ENCODE results near the gene SLC37A3. TPM values are rescaled to one million over a fixed set of nuclear protein-coding genes. Genes with fewer than 3 reads are reported as not detected.

SLC37A3 gene
- total RNA-seq, 2 experiments from 2014 or later: 8.0 to 10.0 TPM

- no peak for DNase-seq (ENCODE audit: low spot score)
- Histone ChIP-seq H3K36me3 (ENCODE audit: insufficient read depth, low read length) (no peaks in the 10 kb centered on the region), H4K20me1 (ENCODE audit: insufficient read depth, low read length) (no peaks in the 10 kb centered on the region), H3K4me2 (ENCODE audit: low read length) (no peak overlapping the region), H3K9me2 (ENCODE audit: insufficient read depth, low read length) (no peaks in the 10 kb centered on the region), H3K79me2 (ENCODE audit: insufficient read depth, low read depth, low read length) (no peaks in the 10 kb centered on the region), H2AFZ (ENCODE audit: low read length) (no peak overlapping the region), H3K4me3 (ENCODE audit: low read depth, low read length, poor library complexity, severe bottlenecking) (no peak overlapping the region), H3K4me1 (ENCODE audit: insufficient read depth, low read length, poor library complexity, severe bottlenecking) (no peaks in the 10 kb centered on the region), H3K27ac (ENCODE audit: low read depth, low read length, poor library complexity, severe bottlenecking) (no peak overlapping the region), H3K9me3 (ENCODE audit: low read length) (no peaks in the 10 kb centered on the region)
- no TSS peak for BruUV-seq (replicated peaks)
- intact Hi-C loops (cut with micrococcal nuclease; ENCODE audit: unreplicated experiment): no loop called here
- TF ChIP-seq CTCF (conservative IDR thresholded peaks at IDR 0.05; ENCODE audit: low read length): no peak
- no peak for TF ChIP-seq EZH2phosphoT487 (IDR thresholded peaks at IDR 0.05; ENCODE audit: borderline replicate concordance, low read depth, low read length)
- POLR2A ChIA-PET: no interaction called here
- CTCF ChIA-PET (ENCODE audit: unreplicated experiment): no interaction called here
Measured at GRCh38 chr7:140300243-140301136, 97.8 kb downstream of the SLC37A3 start.

GRCh38 chr7:140298213-140298612 is 100.1 kb downstream of the SLC37A3 start:
- Histone ChIP-seq H3K4me3 (ENCODE audit: low read depth, low read length, poor library complexity, severe bottlenecking) (no peak overlapping the region), H3K4me1 (ENCODE audit: insufficient read depth, low read length, poor library complexity, severe bottlenecking) (no peaks in the 10 kb centered on the region), H4K20me1 (ENCODE audit: insufficient read depth, low read length) (no peaks in the 10 kb centered on the region), H3K79me2 (ENCODE audit: insufficient read depth, low read depth, low read length) (no peaks in the 10 kb centered on the region), H2AFZ (ENCODE audit: low read length) (no peak overlapping the region), H3K27ac (ENCODE audit: low read depth, low read length, poor library complexity, severe bottlenecking) (no peak overlapping the region), H3K4me2 (ENCODE audit: low read length) (no peak overlapping the region), H3K9me2 (ENCODE audit: insufficient read depth, low read length) (no peaks in the 10 kb centered on the region), H3K9me3 (ENCODE audit: low read length) (no peaks in the 10 kb centered on the region), H3K36me3 (ENCODE audit: insufficient read depth, low read length) (no peaks in the 10 kb centered on the region)
- intact Hi-C loops (cut with micrococcal nuclease; ENCODE audit: unreplicated experiment): no loop called here
- POLR2A ChIA-PET: no interaction called here
- BruUV-seq (replicated peaks): no TSS peak
- no peak for TF ChIP-seq CTCF (conservative IDR thresholded peaks at IDR 0.05; ENCODE audit: low read length)
- no peak for TF ChIP-seq EZH2phosphoT487 (IDR thresholded peaks at IDR 0.05; ENCODE audit: borderline replicate concordance, low read depth, low read length)
- no peak for DNase-seq (ENCODE audit: low spot score)
- CTCF ChIA-PET (ENCODE audit: unreplicated experiment): no interaction called here

DNA sequence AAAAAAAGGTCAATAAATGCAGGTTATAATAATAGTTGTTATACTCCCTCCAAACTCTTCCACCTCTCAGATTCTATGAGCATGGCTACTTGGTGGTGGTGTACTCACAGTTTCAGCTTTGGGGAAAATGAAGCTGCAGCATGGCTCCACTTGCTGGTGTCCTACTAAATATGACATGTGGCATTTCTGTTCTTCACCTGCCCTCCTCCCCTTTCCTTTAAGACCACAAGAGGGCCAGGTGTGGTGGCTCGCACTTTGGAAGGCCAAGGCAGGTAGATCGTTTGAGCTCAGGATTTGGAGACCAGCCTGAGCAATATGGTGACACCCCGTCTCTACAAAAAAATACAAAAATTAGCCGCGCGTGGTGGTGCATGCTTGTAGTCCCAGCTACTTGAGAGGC is 101.1 kb downstream of the SLC37A3 start:
- Histone ChIP-seq H3K9me2 (ENCODE audit: insufficient read depth, low read length) (no peaks in the 10 kb centered on the region), H3K4me3 (ENCODE audit: low read depth, low read length, poor library complexity, severe bottlenecking) (no peak overlapping the region), H3K4me2 (ENCODE audit: low read length) (no peak overlapping the region), H3K36me3 (ENCODE audit: insufficient read depth, low read length) (no peaks in the 10 kb centered on the region), H3K27ac (ENCODE audit: low read depth, low read length, poor library complexity, severe bottlenecking) (no peak overlapping the region), H2AFZ (ENCODE audit: low read length) (no peak overlapping the region), H3K9me3 (ENCODE audit: low read length) (no peaks in the 10 kb centered on the region), H3K79me2 (ENCODE audit: insufficient read depth, low read depth, low read length) (no peaks in the 10 kb centered on the region), H3K4me1 (ENCODE audit: insufficient read depth, low read length, poor library complexity, severe bottlenecking) (no peaks in the 10 kb centered on the region), H4K20me1 (ENCODE audit: insufficient read depth, low read length) (no peaks in the 10 kb centered on the region)
- intact Hi-C loops (cut with micrococcal nuclease; ENCODE audit: unreplicated experiment): no loop called here
- CTCF ChIA-PET (ENCODE audit: unreplicated experiment): no interaction called here
- POLR2A ChIA-PET: no interaction called here
- no peak for DNase-seq (ENCODE audit: low spot score)
- TF ChIP-seq EZH2phosphoT487 (IDR thresholded peaks at IDR 0.05; ENCODE audit: borderline replicate concordance, low read depth, low read length) (no peak), CTCF (conservative IDR thresholded peaks at IDR 0.05; ENCODE audit: low read length) (no peak)
- BruUV-seq (replicated peaks): no TSS peak
